ENCODE results near the gene CYTH4.

CYTH4 gene

DNA sequence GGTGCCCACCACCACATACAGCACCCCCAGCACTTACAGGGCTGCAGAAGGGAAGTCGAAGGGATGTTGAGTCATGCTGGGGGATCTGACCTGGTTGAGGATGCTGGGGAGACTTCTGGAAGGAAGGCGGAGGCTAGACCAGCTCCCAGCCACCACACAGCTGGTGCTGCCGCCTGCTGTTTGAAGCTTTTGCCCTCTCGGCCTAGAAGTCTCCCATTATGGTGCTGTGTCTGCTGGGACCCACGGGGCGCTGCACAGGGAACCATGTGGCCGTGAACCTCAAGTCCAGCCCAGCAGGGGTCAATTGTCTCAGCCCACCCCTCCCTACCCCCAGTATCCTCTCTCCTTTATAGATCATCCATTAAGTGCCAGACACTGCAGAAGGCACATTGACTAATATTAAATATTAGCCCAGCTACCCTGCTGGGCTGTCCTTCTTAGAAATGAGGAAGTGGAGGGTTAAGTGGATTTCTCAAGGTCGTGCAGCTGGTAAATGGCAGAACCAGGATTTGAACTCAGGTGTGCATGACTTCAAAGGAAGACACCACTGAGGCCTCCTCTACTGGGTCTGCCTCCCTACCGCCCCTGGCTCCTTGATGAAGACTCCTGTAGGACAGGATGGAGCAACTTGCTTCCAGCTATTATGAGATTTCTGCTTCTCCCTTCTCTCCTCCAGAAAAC is 49.7 kb downstream of the CYTH4 start:
- no peak for DNase-seq (ENCODE audit: low read depth)
- H3K4me3 ChIP-seq (replicated peaks; ENCODE audit: low read depth, low read length) = no peak overlapping the region
- TF ChIP-seq, protein P1, sequence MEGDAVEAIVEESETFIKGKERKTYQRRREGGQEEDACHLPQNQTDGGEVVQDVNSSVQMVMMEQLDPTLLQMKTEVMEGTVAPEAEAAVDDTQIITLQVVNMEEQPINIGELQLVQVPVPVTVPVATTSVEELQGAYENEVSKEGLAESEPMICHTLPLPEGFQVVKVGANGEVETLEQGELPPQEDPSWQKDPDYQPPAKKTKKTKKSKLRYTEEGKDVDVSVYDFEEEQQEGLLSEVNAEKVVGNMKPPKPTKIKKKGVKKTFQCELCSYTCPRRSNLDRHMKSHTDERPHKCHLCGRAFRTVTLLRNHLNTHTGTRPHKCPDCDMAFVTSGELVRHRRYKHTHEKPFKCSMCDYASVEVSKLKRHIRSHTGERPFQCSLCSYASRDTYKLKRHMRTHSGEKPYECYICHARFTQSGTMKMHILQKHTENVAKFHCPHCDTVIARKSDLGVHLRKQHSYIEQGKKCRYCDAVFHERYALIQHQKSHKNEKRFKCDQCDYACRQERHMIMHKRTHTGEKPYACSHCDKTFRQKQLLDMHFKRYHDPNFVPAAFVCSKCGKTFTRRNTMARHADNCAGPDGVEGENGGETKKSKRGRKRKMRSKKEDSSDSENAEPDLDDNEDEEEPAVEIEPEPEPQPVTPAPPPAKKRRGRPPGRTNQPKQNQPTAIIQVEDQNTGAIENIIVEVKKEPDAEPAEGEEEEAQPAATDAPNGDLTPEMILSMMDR (IDR thresholded peaks at IDR 0.05; ENCODE audit: low read length, missing control alignments) = no peak

DNA sequence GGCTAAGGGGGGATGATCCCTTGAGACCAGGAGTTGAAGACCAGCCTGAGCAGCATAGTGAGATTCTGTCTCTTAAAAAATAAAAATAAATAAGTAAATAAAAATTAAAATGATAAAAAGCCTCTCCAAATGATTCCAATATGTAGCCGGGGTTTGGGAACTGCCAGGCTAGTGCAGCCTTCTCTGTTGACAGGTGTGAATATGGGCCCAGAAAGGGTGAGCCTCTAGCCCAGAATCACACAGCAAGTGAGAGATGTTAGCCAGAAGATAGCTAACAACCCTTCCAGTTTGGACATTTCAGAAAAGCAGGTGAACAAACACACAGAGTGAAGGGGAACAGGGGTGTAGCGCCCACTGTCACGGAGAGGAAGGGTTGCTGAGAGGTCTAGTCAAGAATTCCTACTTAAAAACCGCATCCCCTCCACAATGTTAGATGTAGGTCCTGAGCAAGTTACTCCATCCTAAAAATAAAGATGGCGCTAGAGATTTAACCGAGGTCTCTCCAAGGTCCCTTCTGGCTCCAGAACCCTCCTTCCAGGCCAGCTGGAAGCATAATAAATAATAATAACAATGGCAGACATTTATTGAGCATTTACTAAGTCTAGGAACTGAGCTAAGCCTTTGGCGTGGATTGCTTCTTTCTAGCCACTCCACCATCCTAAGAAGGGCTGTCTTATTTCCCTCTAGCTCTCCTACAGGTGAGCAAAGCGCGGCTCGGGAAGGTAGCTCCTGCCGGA is 51.6 kb downstream of the CYTH4 start:
- TF ChIP-seq, protein P1 (IDR thresholded peaks at IDR 0.05; ENCODE audit: low read length, missing control alignments) = no peak
- H3K4me3 ChIP-seq (replicated peaks; ENCODE audit: low read depth, low read length) = no peak overlapping the region
- no peak for DNase-seq (ENCODE audit: low read depth)

- TF ChIP-seq, protein P1 (IDR thresholded peaks at IDR 0.05; ENCODE audit: low read length, missing control alignments) = no peak
- DNase-seq (ENCODE audit: low read depth) = no peak
- H3K4me3 ChIP-seq (replicated peaks; ENCODE audit: low read depth, low read length) = no peak overlapping the region
Measured at GRCh38 chr22:37334461-37334858, 52.2 kb downstream of the CYTH4 start.

DNA sequence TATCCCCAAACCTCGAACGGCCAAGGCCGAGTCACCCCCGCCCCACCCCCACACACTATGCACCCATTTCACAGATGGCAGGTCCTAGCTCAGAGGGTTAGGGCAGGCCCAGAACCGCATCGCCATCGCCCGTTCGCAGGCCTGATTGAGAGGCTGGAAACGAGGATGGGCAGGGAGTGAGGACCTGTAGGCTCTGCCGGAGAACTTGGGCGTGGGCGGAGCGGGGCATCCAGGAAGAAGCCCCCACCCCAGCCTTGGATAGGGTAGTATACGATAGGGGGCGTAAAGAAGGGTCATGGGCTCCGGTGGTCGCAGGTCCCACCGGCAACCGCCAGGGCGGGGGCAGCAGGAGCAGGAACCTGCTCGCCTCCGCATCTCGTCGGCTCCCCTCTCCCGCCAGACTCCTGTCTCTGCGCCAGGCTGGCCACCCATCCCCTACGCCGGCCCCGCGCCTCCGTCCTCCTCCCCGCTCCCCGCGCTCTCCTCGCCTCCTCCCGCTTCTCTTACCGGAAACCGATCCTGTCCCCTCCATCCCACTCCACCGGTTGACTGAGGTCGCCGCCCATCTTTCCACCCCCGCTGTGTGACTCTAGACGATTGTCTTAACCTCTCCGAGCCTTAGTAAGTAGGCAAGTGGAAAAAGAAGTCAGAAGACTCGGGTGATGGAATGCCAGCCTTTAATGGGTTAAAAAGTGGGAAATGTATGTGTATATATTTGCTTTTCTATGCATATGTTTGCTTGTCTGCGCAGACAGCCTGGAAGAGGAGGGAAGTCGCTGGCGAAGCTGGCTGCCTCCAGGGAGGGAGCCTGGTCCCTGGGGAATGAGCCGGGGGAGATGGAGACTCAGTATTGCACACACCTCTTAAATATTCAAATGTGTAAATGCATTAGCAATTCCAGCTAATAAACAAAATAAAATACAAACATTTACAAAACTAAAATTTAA is 52.8 kb downstream of the CYTH4 start:
- DNase-seq (ENCODE audit: low read depth) = no peak
- TF ChIP-seq, protein P1 (IDR thresholded peaks at IDR 0.05; ENCODE audit: low read length, missing control alignments) = no peak
- no peak overlapping the region for H3K4me3 ChIP-seq (replicated peaks; ENCODE audit: low read depth, low read length)

- H3K4me3 ChIP-seq (replicated peaks; ENCODE audit: low read depth, low read length) = no peak overlapping the region
- no peak for DNase-seq (ENCODE audit: low read depth)
- TF ChIP-seq, protein P1 (IDR thresholded peaks at IDR 0.05; ENCODE audit: low read length, missing control alignments) = no peak
Measured at GRCh38 chr22:37335806-37336199, 53.5 kb downstream of the CYTH4 start.

GRCh38 chr22:37336579-37336978 is 54.3 kb downstream of the CYTH4 start:
- DNase-seq (ENCODE audit: low read depth) = no peak
- TF ChIP-seq, protein P1 (IDR thresholded peaks at IDR 0.05; ENCODE audit: low read length, missing control alignments) = no peak
- H3K4me3 ChIP-seq (replicated peaks; ENCODE audit: low read depth, low read length) = no peak overlapping the region
